COLO668 (cell line): ENCODE data around the gene OR2B2.

Experiments used
- DNase-seq: peaks from one replicate; lab custom pipeline; 2025; ENCODE audit not compliant: unreplicated experiment; lab: John Stamatoyannopoulos, UW

Gene OR2B2

DNA sequence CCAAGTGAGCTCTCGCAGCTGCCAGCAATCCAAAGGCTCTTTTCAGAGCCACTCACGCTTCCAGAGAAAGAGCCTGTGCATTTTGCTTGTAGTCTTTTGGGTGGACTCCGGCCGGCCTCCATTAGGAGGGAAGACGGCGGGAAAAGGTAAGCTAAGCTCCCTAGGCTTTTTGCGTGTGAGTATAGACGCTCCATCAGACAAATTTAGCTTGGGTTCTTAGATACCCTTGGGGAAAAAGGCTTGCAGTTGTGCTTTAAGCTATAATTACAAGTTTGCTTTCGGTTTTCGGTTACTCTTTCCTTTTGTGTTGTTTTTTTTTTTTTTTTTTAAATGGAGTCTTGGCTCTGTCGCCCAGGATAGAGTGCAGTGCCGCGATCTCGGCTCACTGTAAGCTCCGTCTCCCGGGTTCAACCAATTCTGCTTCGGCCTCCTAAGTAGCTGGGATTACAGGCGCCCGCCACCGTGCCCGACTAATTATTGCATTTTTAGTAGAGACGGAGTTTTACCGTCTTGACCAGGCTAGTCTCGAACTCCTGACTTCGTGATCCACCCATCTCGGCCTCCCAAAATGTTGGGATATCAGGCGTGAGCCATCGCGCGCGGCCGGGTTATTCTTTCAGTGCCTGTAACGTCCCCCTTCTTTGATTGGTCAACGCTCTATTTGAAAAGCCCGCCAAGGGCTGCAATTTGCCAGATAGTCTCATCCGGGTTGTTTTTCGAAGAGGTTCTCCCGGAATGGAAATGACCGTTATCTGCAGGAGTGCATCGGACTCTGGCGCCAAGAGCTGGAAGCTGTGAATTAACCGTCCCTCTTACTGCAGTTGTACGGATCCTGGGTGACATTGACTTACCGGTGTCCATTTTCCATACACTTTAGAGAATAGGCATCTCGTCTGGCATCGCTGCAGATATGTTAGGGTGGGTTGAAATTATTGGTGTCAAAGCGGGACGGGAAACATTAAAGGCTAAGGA is 18.1 kb downstream of the OR2B2 start:
- peak; percentile 81 for DNase-seq

DNA sequence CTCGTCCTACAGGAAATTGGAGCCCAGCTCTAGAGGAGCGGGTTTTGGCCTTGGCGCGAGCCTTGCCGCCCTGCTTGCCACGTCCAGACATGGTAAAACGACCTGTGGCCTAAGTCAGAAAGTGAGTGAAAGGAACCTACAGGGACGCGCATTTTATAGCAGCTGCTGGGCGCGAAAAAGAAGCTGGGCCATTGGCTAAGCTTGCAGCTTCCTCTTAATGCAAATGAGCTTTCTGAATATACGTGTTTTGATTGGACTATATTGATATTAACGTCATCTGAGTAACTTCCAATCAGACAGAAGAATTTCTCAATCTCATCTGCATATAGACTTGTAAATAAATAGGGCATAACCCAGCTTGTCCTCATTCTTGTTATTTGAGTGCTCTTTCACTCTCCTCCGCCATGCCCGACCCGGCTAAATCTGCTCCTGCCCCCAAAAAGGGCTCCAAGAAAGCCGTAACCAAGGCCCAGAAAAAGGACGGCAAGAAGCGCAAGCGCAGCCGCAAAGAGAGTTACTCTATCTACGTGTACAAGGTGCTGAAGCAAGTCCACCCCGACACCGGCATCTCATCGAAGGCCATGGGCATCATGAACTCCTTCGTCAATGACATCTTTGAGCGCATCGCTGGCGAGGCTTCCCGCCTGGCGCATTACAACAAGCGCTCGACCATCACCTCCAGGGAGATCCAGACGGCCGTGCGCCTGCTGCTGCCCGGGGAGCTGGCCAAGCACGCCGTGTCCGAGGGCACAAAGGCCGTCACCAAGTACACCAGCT is 18.9 kb downstream of the OR2B2 start:
- peak; percentile 86 for DNase-seq

DNA sequence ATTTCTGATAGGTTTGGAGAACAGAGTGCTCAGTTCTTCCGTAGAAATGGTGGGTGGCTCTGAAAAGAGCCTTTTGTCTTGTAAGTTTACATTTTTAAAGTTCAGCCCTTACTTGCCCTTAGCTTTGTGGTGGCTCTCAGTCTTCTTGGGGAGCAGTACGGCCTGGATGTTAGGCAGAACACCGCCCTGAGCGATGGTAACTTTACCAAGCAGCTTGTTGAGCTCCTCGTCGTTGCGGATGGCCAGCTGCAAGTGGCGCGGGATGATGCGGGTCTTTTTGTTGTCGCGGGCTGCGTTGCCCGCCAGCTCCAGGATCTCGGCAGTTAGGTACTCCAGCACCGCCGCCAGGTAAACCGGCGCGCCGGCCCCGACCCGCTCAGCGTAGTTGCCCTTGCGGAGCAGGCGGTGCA is 19.5 kb downstream of the OR2B2 start:
- no peak for DNase-seq

DNA sequence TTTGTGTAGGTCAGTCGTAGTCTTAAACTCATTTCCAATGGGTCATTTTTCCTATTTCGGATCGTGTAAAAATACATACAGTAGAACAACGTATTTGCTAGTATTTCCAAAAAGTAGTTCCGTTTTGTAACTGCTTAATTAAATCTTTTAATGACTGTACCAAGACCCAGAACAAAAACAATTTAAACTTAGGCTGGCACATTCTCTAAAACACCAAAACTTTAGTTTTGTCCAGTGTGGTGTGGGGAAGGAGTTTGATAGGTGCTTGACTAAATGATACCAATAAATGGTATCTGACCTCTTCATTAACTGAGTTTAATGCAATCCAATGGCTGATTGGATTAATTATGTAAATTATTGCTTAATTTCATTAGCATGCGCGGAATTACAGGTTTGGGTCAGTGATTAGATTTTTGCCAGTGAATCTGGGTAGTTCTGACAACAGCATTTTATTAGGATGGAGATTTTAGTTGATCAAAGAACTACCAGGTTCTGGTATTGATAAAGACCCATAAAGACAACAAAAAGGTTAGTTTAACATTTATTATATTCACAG is 20.8 kb downstream of the OR2B2 start:
- DNase-seq = no peak

DNA sequence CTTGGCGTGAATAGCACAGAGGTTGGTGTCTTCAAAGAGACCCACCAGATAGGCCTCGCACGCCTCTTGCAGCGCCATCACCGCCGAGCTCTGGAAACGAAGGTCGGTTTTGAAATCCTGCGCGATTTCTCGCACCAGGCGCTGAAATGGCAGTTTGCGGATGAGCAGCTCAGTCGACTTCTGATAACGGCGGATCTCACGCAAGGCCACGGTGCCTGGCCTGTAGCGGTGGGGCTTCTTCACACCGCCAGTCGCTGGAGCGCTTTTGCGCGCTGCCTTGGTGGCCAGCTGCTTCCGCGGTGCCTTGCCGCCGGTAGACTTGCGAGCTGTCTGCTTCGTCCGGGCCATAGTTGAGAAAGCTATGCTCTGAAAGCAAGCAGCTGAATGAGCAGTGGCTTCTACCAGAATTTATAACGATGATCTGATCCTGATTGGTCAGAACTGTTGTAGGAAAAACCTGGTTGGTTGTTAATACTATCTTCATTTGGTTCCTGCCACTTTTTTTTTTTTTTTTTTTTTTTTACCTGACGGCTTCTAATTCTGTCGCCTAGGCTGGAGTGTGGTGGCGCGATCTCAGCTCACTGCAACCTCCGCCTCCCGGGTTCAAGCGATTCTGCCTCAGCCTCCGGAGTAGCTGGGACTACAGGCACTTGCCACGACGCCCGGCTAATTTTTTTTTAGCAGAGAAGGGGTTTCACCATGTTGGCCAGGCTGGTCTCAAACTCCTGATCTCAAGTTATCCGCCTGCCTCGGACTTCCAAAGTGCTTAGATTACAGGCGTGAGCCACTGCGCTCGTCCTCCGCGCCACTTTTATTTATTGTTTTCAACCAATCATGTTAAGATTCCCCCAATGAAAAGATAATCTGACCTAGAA is 21.5 kb downstream of the OR2B2 start:
- peak; percentile 68 for DNase-seq

DNA sequence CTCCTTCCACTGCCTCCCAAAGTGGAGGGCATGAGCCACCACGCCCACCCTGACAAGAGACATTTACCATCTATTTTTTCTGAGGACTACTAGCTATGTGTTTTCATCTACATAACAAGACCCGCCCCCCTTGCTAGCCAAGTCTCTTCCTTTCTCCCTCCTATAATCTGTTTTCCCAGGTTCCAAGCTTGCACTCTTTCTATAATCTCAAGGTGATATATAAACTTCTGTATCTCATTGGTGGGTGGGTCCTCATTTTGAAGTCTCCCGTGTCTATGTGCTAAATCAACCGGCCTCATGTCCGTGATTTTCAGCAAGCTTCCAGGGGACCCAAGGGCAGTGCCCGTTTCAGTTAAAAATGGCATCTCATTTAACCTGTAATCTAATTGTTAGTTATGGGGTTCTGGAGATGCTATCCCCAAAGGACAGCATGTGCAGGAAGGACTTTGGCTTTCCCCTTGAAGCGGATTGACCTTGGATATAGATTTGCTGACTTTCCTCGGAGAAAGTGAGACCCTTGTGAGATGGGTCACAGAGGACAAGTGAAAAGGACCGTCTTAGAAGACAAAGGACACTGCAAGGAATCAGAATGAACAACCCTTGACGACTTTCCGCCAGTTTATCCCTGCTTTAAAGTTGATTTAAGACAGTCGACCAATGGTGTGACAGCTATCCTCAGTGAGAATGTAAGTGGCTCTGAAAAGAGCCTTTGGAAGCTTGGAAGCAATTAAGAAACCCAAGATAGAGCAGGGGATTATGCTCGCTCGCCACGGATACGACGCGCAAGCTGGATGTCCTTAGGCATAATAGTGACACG is 22.4 kb downstream of the OR2B2 start:
- no peak for DNase-seq

DNA sequence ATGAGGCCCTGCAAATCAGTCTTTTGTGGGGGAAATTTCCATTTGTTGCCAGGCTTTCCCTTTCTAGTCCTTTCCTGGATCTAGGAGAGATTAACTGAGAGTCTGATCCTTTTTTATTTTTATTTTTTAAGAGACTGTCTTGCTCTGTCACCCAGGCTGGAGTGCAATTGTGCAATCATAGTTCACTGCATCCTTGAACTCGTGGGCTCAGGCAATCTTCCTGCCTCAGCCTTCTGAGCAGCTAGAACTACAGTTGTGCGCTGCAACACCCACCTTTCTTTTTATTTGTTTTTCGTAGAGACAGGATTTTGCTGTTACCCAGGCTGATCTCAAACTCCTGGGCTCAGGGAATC is 22.9 kb downstream of the OR2B2 start:
- no peak for DNase-seq

DNA sequence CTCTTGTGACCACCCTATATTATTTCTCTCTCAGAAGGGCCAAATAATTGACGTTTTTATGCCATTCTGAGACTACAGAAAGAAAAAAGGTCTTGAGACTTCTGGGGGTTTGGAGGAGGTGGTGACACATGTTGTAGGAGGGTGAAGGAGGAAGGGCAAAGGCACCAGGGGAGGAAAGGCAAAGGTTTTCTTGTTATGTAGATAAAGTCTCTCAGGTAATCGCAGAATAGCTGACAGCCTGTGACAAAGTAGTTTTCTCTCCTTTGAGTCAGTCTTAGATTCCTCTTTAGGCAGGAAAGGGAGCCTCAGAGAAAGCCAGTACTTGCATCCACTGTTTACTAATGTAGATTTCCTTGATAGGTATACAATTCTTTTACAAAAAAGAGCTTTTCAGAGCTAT is 23.6 kb downstream of the OR2B2 start:
- no peak for DNase-seq

DNA sequence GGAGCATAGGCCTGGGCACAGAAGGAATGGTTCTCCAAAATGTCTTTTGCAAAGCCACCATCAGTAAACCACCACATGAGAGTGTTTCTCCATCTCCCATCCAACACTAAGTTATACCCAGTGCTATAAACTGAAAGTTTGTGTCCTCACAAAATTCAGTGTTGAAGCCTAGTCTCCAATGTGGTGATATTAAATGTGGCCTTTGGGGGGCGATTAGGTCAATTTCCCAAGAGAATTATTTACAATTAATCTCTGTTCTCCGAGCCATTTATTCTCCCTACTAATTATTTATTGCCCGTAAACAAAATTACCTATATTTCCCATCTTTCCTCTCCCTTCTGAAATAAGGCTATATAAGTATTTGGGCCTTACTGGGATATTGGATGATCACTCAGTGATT is 26.1 kb downstream of the OR2B2 start:
- no peak for DNase-seq

DNA sequence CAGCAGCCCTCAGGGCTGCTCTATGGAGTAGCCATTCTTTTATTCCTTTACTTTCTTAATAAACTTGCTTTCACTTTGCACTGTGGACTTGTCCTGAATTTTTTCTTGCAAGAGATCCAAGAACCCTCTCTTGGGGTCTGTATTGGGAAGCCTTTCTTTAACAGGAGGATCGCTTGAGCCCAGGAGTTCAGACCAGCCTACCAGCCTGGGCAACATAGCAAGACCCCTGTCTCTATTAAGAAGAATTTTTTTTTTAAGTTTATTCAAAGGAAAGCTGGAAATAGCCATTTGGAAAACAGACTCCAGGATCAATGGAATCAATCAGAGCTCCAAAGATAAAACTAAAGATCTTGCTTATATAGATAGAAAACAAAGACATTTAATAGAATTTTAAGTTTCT is 29.1 kb downstream of the OR2B2 start:
- DNase-seq = no peak

DNA sequence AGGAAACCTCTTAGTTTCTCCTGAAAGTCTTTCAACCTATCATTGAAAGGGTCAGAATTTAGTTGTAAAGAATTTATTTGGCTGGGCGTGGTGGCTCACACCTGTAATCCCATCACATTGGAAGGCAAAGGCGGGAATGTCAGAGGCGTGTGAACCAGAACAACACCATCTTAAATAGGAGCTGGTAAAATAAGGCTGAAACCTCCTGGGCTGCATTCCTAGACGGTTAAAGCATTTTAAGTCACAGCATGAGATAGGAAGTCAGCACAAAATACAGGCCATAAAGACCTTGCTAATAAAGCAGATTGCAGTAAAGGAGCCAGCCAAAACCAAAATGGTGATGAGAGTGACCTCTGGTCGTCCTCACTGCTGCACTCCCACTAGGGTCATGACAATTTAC is 29.6 kb downstream of the OR2B2 start:
- DNase-seq = no peak

DNA sequence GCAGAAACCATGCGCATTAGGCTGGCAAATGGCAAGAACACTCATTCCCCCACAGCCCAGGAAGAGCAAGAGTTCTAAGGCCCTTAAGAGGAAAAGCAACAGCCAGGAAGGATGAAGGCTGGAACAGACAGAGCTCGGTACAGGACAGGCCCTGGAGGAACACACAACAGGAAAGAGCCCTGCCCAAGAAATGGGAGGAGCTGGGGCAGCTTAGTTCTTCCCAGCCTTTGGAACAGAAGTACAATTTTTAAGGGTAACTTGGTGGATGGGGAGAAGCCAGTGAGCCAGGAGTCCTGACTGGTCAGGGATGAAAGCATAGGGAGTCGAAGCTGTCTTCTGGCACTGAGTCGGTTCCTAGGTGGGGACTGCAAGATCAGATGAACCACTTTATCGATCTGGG is 32.4 kb downstream of the OR2B2 start:
- DNase-seq = no peak

DNA sequence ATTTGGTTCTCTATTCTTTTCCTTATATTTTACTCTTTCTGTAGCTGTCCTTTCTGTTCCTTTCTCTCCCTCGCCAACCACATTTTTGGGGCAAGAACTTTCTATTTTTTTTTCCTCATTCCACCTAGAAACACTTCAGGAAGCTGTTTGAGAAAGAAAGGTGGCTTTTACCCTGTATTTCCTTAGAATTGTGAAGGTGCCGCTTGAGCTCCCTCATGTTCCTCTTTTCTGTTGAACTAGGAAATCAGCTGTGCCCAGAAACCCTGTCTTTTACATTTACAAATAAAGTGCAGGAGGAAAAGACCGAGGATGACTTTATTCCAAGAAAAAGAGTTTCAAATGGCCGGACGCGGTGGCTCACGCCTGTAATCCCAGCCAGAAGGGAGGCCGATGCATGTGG is 38.2 kb downstream of the OR2B2 start:
- no peak for DNase-seq

DNA sequence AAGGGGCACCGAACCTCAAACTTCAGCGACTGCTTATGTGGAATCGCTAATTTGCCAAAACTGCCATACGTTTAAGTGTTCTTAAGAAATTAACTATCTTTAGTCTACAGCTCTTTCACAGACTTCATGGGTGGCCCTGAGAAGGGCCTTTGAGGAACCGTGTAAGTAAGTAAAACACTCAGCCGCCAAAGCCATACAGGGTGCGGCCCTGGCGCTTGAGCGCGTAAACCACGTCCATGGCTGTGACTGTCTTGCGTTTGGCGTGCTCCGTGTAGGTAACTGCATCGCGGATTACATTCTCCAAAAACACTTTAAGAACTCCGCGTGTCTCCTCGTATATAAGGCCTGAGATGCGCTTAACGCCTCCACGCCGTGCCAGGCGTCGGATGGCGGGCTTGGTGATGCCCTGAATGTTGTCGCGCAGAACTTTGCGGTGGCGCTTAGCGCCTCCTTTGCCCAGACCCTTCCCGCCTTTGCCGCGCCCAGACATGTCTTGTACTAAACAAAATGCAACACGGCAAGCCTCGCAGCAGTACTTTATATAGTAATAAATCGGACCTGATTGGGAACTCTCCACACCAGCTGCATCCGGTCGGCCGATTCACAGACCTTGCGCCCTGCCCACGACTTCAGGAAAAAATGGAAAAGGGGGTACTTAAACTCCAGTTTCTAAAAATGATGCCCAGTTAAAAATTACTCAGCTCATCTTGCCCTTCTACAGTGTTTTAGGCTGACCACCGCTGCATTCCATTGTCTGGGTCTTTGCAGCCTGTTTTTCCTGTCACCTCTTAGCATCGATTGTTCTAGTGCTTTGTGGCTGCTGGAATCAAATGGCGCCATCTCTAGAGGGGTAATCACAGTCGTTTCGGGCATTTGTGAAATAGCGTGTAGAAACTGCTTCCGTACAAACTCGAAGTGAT is 38.9 kb downstream of the OR2B2 start:
- DNase-seq = peak; percentile 73

DNA sequence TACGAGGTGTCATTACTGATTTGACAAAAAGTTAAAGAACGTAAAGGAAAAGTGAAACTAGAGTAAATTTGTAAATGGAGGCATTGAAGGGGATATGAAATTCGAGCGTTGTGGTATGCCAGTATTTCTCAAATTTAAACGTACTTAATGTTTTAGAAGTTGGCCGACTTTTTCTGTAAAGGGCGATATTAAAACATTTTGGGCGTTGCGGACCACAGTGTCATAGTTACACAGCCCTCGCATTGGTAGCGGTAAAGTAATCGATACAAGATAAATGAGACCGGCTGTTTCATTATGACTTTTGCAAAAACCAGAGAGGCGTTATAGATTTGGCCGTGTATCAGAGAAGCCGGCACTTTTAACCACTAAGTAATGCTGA is 39.6 kb downstream of the OR2B2 start:
- no peak for DNase-seq

DNA sequence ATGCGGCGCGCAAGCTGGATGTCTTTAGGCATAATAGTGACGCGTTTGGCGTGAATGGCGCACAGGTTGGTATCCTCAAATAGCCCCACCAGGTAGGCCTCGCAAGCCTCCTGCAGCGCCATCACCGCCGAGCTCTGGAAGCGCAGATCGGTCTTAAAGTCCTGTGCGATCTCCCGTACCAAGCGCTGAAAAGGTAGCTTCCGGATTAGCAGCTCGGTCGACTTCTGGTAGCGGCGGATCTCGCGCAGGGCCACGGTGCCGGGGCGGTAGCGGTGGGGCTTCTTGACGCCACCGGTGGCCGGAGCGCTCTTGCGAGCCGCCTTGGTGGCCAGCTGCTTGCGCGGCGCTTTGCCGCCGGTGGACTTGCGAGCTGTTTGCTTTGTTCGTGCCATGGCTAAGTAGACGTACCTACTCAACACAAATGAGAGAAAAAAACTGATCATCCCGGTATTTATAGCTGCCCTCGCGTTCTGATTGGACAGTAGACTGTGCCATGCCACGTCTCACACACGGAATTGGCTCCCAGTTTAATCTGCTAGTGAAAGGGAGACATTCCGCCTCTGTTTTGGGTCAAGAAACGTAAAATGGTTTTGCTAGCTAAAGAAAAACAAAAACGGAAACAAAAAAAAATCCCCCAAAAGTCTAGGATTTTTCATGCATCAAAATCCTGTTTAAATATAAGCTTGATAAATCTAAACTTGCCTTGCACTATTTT is 40.1 kb downstream of the OR2B2 start:
- DNase-seq = peak; percentile 83

DNA sequence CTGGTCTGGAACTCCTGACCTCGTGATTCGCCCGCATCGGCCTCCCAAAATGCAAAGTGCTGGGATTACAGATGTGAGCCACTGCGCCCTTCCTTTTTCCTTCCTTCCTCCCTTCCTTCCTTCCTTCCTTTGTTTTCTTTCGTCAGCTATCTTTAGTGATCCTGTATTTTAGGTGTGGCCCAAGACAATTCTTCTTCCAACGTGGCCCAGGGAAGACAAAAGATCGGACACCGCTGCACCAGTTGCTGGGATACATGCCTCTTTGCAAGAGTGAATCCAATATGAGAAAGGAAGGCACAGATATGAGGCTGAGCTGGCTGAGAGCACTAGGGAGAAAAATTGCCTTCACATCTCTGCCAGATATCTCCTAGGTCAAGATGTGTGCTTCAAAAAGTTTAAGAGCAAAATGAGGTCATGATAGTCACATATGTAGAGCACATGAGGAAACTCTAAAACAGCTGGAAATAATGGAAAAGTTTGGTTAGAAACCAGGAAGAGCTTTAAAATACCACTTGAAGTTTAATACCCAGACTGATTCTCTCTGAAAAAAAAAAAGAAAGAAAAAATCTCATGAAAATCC is 41.8 kb downstream of the OR2B2 start:
- no peak for DNase-seq

DNA sequence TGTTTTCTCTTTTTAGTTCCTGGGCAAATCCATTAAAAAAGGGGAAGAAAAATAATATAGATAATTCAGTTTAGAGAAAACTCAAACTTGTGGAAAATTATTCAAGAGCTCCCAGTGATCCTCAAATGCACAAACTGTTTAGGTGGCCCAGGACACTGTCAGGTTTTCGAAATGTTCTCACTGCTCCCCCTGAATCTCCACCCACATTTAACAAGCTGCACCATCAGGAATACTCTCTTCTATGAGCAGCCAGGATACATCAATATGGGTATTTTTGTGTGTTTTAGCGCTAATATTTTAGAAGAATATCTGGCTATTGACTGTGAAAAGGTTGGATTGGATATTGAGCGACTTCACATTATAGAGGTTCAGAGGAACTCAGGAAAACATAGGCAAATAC is 43.9 kb downstream of the OR2B2 start:
- DNase-seq = no peak
